Gastrocnemius medialis (tissue), 4 donors: ENCODE measurements around the gene FSIP2.

Source experiments
- CTCF ChIP-seq, 5 experiments: fragments of 450-650 bp in 3 of 5; fragments of 200-600 bp in 2 of 5; sonication (generic) in 2 of 5; IDR thresholded peaks in 4 of 5; conservative IDR thresholded peaks in 1 of 5; 1 replicate in 4 of 5; 2 replicates in 1 of 5; pipeline ENCODE4 v1.5.1; 2016 to 2019; ENCODE audit warnings: antibody characterized with exemption in 5 of 5, mild to moderate bottlenecking in 3 of 5, moderate library complexity in 3 of 5
- POLR2A ChIP-seq, 2 donors: fragments of 450-650 bp; IDR thresholded peaks; one replicate each; pipeline ENCODE4 v1.6.1; 2017; ENCODE audit warnings: antibody characterized with exemption in 2 of 2, mild to moderate bottlenecking in 2 of 2, moderate library complexity in 2 of 2

GRCh38 chr2:185862657-185863398 is 124.2 kb downstream of the FSIP2 start:
- no peak for TF ChIP-seq CTCF (IDR thresholded peaks at IDR 0.05 in 4 of 5, conservative IDR thresholded peaks at IDR 0.05 in 1 of 5)
- no peak for TF ChIP-seq POLR2A (IDR thresholded peaks at IDR 0.05)
